Breast epithelium (tissue), 3 donors: ENCODE measurements around the gene CPNE5.

Source experiments
- POLR2A ChIP-seq: fragments of 450-650 bp; IDR thresholded peaks from one replicate; pipeline ENCODE4 v1.6.1; 2016; ENCODE audit warnings: antibody characterized with exemption, mild to moderate bottlenecking, moderate library complexity
- TF ChIP-seq, protein P1 (sequence below), 3 donors: fragments of 450-650 bp; IDR thresholded peaks; one replicate each; pipeline ENCODE4 v1.5.1; 2016 to 2017; ENCODE audit warnings: antibody characterized with exemption in 3 of 3, mild to moderate bottlenecking in 3 of 3, moderate library complexity in 3 of 3

DNA sequence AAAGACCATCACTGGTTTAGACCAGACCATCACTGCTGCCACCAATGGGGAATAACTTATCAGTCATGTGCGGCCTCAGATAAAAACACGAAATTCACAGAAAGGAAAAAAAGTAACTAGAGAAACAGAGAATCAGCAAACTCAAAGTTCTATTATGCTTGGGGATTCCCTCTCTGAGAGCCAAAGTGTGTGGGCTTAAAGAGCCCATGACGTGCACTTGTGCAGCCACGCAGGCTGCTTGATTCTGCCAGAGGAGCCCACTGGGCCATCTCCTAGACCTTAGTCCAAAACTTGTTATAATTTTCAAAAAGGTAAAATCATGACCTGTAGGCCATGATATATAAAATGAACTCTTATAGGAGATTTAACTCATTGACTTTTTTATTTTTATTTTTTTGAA, 126.4 kb downstream of the CPNE5 start:
- TF ChIP-seq POLR2A, result no peak
- TF ChIP-seq, protein P1, sequence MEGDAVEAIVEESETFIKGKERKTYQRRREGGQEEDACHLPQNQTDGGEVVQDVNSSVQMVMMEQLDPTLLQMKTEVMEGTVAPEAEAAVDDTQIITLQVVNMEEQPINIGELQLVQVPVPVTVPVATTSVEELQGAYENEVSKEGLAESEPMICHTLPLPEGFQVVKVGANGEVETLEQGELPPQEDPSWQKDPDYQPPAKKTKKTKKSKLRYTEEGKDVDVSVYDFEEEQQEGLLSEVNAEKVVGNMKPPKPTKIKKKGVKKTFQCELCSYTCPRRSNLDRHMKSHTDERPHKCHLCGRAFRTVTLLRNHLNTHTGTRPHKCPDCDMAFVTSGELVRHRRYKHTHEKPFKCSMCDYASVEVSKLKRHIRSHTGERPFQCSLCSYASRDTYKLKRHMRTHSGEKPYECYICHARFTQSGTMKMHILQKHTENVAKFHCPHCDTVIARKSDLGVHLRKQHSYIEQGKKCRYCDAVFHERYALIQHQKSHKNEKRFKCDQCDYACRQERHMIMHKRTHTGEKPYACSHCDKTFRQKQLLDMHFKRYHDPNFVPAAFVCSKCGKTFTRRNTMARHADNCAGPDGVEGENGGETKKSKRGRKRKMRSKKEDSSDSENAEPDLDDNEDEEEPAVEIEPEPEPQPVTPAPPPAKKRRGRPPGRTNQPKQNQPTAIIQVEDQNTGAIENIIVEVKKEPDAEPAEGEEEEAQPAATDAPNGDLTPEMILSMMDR (IDR thresholded peaks at IDR 0.05), result no peak
